ENCODE data around the gene PDZD2.

- TF ChIP-seq SUZ12 (IDR thresholded peaks at IDR 0.05; ENCODE audit: extremely low read depth, insufficient read depth, insufficient read length) (no peak), YY1 (IDR thresholded peaks at IDR 0.05; ENCODE audit: insufficient read depth, insufficient read length) (no peak), ZNF274 (IDR thresholded peaks at IDR 0.05; ENCODE audit: low read depth, low read length) (no peak)
These were observed 485.2 kb downstream of the PDZD2 start for GRCh38 chr5:32123889-32124676.

Measured in NT2/D1 (cell line).